ENCODE data around the gene PGLYRP2. TPM values are rescaled to one million over a fixed set of nuclear protein-coding genes. Genes with fewer than 3 reads are reported as not detected.

Gene PGLYRP2
- total and polyA plus RNA-seq, 9 of the 15 experiments (the other 6 are each of a cell fraction or from before 2014, with no cell fraction given): not detected

DNA sequence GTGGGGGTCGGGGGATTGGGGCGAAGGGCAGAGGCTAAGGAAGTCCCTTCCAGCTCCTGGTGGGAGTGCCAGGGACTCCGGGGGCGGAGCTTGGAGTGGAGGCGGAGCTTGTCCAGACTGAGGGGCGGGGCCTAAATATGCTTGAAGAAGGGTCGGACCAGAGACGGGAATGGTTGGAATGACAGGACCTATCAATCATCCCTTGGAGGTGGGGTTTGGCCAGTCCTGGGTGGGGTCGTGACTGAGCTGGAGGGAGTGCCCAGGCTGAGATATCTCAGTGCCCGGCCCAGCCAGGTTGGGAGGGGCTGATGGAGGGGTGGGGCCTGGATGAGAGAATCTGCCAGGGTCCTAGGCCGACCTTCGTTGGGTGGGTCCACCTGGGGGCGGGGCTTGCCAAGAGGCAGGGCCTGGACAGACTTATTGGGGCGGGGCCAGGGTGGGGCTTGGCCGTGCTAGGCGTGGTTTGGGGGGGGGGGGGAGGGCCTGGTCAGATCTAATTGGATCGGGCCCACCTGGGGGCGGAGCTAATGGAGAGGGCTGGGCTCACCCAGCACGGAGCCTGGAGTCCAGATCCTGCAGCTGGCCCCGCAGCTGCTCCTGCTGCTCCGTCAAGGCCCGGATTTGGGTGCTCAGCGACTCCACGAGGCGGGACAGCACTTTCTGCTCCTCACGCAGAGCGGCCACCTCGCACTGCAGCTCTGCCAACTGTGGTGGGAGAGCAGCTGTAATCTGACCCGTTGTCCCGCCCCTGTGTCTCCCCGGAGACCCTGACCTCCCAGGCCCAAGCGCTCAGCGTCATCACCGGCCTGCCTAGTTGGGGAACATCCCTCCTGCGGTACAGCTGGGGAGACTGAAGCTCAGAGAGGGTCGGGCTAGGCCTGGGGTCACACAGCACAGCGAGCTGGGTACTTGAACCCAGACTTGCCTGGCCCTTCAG is 26.9 kb downstream of the PGLYRP2 start (continued):
- no peak for TF ChIP-seq RFX5 (IDR thresholded peaks at IDR 0.05; ENCODE audit: low read depth, low read length)
- no peak for TF ChIP-seq YY1 (IDR thresholded peaks at IDR 0.05; ENCODE audit: borderline replicate concordance in 1 of 3, control insufficient read depth in 1 of 3, extremely low read depth in 1 of 3, insufficient read depth in 3 of 3, insufficient read length in 1 of 3, insufficient replicate concordance in 2 of 3, low read depth in 1 of 3, low read length in 2 of 3)
- peak; percentile 66 for TF ChIP-seq RBM25 (IDR thresholded peaks at IDR 0.05; ENCODE audit: low read depth, low read length, severe bottlenecking)
- no peak for TF ChIP-seq RBM14 (IDR thresholded peaks at IDR 0.05; ENCODE audit: borderline replicate concordance, insufficient read depth, low read depth, low read length)
- no peak for TF ChIP-seq NCOR1 (IDR thresholded peaks at IDR 0.05)
- TF ChIP-seq, protein P1, sequence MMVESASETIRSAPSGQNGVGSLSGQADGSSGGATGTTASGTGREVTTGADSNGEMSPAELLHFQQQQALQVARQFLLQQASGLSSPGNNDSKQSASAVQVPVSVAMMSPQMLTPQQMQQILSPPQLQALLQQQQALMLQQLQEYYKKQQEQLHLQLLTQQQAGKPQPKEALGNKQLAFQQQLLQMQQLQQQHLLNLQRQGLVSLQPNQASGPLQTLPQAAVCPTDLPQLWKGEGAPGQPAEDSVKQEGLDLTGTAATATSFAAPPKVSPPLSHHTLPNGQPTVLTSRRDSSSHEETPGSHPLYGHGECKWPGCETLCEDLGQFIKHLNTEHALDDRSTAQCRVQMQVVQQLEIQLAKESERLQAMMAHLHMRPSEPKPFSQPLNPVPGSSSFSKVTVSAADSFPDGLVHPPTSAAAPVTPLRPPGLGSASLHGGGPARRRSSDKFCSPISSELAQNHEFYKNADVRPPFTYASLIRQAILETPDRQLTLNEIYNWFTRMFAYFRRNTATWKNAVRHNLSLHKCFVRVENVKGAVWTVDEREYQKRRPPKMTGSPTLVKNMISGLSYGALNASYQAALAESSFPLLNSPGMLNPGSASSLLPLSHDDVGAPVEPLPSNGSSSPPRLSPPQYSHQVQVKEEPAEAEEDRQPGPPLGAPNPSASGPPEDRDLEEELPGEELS (CRISPR knock-in tag; IDR thresholded peaks at IDR 0.05; ENCODE audit: borderline replicate concordance): no peak
- TF ChIP-seq NUFIP1 (IDR thresholded peaks at IDR 0.05; ENCODE audit: partially characterized antibody): no peak
- no peak for TF ChIP-seq XRCC3 (IDR thresholded peaks at IDR 0.05)
- TF ChIP-seq PML (IDR thresholded peaks at IDR 0.05; ENCODE audit: low read length): no peak
- TF ChIP-seq KLF6 (CRISPR knock-in tag; IDR thresholded peaks at IDR 0.05; ENCODE audit: borderline replicate concordance): no peak
- TF ChIP-seq POLR2G (IDR thresholded peaks at IDR 0.05; ENCODE audit: low read depth, low read length): peak; percentile 54
- TF ChIP-seq, protein P2, sequence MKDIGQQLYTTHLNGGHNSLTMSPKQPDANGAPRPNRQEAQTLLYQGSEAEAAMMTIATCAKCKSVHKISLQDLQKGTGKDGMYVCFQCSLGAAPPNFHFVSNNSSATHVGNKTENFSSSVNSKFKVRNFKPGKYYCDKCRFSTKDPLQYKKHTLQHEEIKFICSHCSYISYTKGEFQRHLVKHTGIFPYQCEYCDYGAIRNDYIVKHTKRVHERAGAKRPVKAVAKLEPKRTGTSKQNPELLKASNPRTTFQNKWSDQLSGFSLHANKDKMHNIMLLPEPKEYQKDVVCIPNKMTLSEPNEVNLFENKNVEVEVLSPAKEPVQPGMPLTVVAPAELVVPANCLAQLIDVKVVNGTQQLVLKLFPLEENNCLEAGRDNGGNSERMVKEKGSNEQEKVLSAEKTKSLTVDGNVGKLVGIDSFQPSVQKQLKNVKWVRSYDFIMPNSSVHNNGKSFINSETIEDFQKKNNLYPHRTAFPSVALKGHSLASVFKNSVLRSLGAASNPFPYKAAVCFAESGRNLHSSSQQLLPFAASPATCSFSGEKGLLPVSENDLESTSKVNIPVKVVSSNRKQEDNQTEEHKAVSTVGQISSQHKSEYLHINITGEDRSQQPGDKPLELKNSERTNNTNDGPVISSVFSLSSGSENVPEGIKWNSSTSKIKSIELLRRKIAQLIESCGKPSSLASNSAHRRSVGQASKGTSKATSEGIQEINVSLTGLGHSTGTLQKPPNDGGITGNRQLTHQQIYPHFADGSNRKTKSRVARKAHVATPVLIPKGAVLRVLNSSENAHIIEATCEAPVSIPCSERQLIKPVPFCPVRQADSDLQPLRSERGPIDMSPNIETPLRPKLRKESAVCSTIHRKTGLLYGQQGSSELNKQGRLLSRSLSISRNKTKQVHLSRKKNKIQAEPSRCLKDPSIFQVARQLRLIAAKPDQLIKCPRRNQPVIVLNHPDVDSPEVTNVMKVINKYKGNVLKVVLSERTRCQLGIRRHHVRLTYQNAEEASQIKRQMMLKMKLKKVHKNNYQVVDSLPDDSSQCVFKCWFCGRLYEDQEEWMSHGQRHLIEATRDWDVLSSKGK (CRISPR knock-in tag; IDR thresholded peaks at IDR 0.05): no peak
- TF ChIP-seq KHSRP (IDR thresholded peaks at IDR 0.05): no peak
- no peak for TF ChIP-seq ARNT (IDR thresholded peaks at IDR 0.05)
- peak; percentile 37 for TF ChIP-seq EGR1 (conservative IDR thresholded peaks at IDR 0.05)
- TF ChIP-seq, protein P3, sequence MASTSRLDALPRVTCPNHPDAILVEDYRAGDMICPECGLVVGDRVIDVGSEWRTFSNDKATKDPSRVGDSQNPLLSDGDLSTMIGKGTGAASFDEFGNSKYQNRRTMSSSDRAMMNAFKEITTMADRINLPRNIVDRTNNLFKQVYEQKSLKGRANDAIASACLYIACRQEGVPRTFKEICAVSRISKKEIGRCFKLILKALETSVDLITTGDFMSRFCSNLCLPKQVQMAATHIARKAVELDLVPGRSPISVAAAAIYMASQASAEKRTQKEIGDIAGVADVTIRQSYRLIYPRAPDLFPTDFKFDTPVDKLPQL (IDR thresholded peaks at IDR 0.05; ENCODE audit: extremely low read depth, insufficient read length): no peak
- TF ChIP-seq, protein P4, sequence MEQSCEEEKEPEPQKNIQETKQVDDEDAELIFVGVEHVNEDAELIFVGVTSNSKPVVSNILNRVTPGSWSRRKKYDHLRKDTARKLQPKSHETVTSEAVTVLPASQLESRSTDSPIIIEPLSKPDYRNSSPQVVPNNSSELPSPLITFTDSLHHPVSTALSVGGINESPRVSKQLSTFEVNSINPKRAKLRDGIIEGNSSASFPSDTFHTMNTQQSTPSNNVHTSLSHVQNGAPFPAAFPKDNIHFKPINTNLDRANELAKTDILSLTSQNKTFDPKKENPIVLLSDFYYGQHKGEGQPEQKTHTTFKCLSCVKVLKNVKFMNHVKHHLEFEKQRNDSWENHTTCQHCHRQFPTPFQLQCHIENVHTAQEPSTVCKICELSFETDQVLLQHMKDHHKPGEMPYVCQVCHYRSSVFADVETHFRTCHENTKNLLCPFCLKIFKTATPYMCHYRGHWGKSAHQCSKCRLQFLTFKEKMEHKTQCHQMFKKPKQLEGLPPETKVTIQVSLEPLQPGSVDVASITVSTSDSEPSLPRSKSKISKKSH (CRISPR knock-in tag; IDR thresholded peaks at IDR 0.05): no peak
- peak; percentile 74 to 75 for TF ChIP-seq NRF1 (conservative IDR thresholded peaks at IDR 0.05 in 1 of 2, IDR thresholded peaks at IDR 0.05 in 1 of 2)
- TF ChIP-seq GATAD2A (IDR thresholded peaks at IDR 0.05): no peak
- TF ChIP-seq ZNF589 (CRISPR knock-in tag; IDR thresholded peaks at IDR 0.05; ENCODE audit: low read depth): no peak
